ENCODE results near the gene MRPL36. TPM values are rescaled to one million over a fixed set of nuclear protein-coding genes. Genes with fewer than 3 reads are reported as not detected.

Gene MRPL36
- total RNA-seq, 1 donor from 2014 or later: 53.5 TPM

DNA sequence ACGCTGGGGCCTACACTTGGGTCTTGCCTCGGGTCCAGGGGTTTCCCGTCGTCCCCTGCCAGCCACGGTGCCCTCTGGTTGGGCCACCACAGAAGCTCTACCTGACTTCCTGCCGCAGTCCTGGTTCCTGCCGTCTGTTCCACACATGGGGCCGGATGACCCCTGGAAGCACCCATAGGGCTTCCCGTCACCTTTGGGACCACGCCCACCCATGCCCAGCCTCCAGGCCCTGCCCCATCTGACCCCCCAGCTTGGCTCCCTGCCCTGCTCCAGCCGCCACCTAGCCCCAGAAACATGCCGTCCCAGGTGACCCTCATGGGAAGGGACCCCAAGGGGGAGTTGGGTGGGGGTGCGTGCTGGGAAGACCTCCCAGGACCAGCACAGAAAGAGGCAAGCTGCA is 13.7 kb downstream of the MRPL36 start:
- no peak for DNase-seq (ENCODE audit: extremely low spot score, unreplicated experiment)
- peaks cover 14% of the 10 kb centered on the region for H3K4me1 Mint-ChIP-seq (ENCODE audit: unreplicated experiment)
- no peak overlapping the region for H3K27ac Mint-ChIP-seq
- H3K4me3 Mint-ChIP-seq: no peak overlapping the region
- TF ChIP-seq, protein P1, sequence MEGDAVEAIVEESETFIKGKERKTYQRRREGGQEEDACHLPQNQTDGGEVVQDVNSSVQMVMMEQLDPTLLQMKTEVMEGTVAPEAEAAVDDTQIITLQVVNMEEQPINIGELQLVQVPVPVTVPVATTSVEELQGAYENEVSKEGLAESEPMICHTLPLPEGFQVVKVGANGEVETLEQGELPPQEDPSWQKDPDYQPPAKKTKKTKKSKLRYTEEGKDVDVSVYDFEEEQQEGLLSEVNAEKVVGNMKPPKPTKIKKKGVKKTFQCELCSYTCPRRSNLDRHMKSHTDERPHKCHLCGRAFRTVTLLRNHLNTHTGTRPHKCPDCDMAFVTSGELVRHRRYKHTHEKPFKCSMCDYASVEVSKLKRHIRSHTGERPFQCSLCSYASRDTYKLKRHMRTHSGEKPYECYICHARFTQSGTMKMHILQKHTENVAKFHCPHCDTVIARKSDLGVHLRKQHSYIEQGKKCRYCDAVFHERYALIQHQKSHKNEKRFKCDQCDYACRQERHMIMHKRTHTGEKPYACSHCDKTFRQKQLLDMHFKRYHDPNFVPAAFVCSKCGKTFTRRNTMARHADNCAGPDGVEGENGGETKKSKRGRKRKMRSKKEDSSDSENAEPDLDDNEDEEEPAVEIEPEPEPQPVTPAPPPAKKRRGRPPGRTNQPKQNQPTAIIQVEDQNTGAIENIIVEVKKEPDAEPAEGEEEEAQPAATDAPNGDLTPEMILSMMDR (conservative IDR thresholded peaks at IDR 0.05): no peak
- H3K9me3 Mint-ChIP-seq: no peaks in the 10 kb centered on the region
- no peaks in the 10 kb centered on the region for H3K36me3 Mint-ChIP-seq
- peaks cover 21% of the 10 kb centered on the region for H3K27me3 Mint-ChIP-seq

GRCh38 chr5:1785062-1785461 is 14.6 kb downstream of the MRPL36 start:
- H3K4me1 Mint-ChIP-seq (ENCODE audit: unreplicated experiment): peaks cover 14% of the 10 kb centered on the region
- no peak overlapping the region for H3K4me3 Mint-ChIP-seq
- peaks cover 21% of the 10 kb centered on the region for H3K27me3 Mint-ChIP-seq
- no peak overlapping the region for H3K27ac Mint-ChIP-seq
- no peaks in the 10 kb centered on the region for H3K9me3 Mint-ChIP-seq
- TF ChIP-seq, protein P1 (conservative IDR thresholded peaks at IDR 0.05): no peak
- no peak for DNase-seq (ENCODE audit: extremely low spot score, unreplicated experiment)
- H3K36me3 Mint-ChIP-seq: no peaks in the 10 kb centered on the region

- Mint-ChIP-seq H3K4me1 (ENCODE audit: unreplicated experiment) (peaks cover 14% of the 10 kb centered on the region), H3K4me3 (no peak overlapping the region), H3K9me3 (no peaks in the 10 kb centered on the region), H3K27me3 (peaks cover 21% of the 10 kb centered on the region), H3K36me3 (no peaks in the 10 kb centered on the region), H3K27ac (no peak overlapping the region)
- TF ChIP-seq, protein P1 (conservative IDR thresholded peaks at IDR 0.05): no peak
- DNase-seq (ENCODE audit: extremely low spot score, unreplicated experiment): no peak
These were observed 15.2 kb downstream of the MRPL36 start for GRCh38 chr5:1784197-1785050.

DNA sequence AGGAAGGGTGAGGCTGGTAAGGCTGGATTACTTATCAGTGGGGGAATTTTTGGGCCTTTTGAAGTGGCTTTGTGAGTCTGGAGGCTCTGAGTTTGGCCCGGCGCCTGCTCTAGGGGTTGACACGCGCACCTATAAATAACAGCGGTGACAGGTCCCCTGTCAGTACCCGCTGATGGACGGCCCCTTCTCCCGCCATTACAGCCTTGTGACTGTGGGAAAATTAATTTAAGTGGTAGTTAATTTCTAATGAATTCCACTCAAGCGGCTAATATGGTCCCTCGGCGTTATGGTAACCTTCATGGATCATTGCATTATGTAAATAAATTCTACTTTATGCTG is 16.5 kb downstream of the MRPL36 start:
- H3K27ac Mint-ChIP-seq: peak overlapping the region; percentile 29
- H3K27me3 Mint-ChIP-seq: peaks cover 24% of the 10 kb centered on the region
- TF ChIP-seq, protein P1 (conservative IDR thresholded peaks at IDR 0.05): no peak
- peak overlapping the region; percentile 51 for H3K4me3 Mint-ChIP-seq
- peaks cover 14% of the 10 kb centered on the region for H3K4me1 Mint-ChIP-seq (ENCODE audit: unreplicated experiment)
- no peak for DNase-seq (ENCODE audit: extremely low spot score, unreplicated experiment)
- no peaks in the 10 kb centered on the region for H3K9me3 Mint-ChIP-seq
- no peaks in the 10 kb centered on the region for H3K36me3 Mint-ChIP-seq

DNA sequence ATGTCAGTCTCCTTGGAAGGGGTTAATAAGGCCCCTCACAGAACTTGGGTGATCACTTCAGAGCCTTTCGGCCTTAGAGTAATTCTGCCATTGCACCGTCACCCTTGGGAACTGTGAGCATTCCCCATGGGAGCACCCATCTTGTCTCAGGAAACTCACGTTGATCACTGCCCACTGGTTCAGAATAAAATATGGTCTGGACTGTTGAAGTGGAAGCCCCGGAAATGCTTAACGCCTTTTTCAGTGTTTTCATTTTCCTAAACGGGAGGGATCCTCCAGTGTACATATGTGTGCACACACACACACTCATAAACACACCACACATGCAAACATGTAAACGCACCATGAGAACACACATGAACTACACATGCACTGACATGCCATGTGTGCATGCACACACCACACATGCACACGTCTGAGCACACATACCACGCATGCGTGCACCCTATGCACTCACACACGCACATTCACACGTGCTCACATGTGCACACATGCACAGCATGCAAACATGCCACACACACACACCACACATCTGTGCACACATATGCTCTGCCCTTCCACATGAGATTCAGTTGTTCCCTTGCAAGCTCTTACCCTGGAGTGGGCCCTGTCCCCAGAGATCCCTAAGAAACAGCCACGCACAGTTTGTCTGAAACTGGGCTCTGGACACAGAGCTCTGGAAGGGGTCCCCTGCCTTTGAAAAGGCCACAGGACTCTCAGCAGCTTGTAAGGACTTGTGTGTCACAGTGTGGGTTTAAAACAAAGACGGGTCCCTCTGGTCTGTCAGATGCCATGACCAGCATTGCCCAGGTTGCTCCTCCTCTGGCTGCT is 17.0 kb downstream of the MRPL36 start:
- TF ChIP-seq, protein P1 (conservative IDR thresholded peaks at IDR 0.05): no peak
- Mint-ChIP-seq H3K36me3 (no peaks in the 10 kb centered on the region), H3K27me3 (peaks cover 24% of the 10 kb centered on the region), H3K9me3 (no peaks in the 10 kb centered on the region), H3K27ac (peak overlapping the region; percentile 29), H3K4me3 (peak overlapping the region; percentile 51), H3K4me1 (ENCODE audit: unreplicated experiment) (peaks cover 14% of the 10 kb centered on the region)
- DNase-seq (ENCODE audit: extremely low spot score, unreplicated experiment): no peak
